ENCODE data around the gene CNEP1R1.

- TF ChIP-seq, protein P1, sequence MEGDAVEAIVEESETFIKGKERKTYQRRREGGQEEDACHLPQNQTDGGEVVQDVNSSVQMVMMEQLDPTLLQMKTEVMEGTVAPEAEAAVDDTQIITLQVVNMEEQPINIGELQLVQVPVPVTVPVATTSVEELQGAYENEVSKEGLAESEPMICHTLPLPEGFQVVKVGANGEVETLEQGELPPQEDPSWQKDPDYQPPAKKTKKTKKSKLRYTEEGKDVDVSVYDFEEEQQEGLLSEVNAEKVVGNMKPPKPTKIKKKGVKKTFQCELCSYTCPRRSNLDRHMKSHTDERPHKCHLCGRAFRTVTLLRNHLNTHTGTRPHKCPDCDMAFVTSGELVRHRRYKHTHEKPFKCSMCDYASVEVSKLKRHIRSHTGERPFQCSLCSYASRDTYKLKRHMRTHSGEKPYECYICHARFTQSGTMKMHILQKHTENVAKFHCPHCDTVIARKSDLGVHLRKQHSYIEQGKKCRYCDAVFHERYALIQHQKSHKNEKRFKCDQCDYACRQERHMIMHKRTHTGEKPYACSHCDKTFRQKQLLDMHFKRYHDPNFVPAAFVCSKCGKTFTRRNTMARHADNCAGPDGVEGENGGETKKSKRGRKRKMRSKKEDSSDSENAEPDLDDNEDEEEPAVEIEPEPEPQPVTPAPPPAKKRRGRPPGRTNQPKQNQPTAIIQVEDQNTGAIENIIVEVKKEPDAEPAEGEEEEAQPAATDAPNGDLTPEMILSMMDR (conservative IDR thresholded peaks at IDR 0.05; ENCODE audit: low read length) = no peak
- no peak for TF ChIP-seq EZH2phosphoT487 (IDR thresholded peaks at IDR 0.05; ENCODE audit: borderline replicate concordance, low read depth, low read length)
These were observed 20.8 kb upstream of the CNEP1R1 start for GRCh38 chr16:50004239-50004638.

Data from OCI-LY7 (cell line).